B cell (primary cell): Measurements from ENCODE around the gene PPP1R3D. TPM values are rescaled to one million over a fixed set of nuclear protein-coding genes. Genes with fewer than 3 reads are reported as not detected.

ENCODE experiments used
- ATAC-seq: fragments of 200-7000 bp; cut with Tn5 transposase; one replicate; pipeline ENCODE4 v1.10.0; 2021; ENCODE audit warnings: low read depth, mild to moderate bottlenecking, moderate number of reproducible peaks, moderate library complexity
- CTCF ChIA-PET: fragments of 350-600 bp; sonication (Branson Sonifier 250); formaldehyde crosslinking; loops from one replicate; lab custom pipeline; 2021; ENCODE audit warnings: antibody characterized with exemption, inconsistent platforms; lab: Charles Lee
- POLR2A ChIA-PET: fragments of 350-600 bp; sonication (Branson Sonifier 250); formaldehyde crosslinking; loops from one replicate; lab custom pipeline; 2021; ENCODE audit warnings: antibody characterized with exemption; lab: Charles Lee
- DNase-seq: peaks from one replicate; pipeline ENCODE4 v3.0.0; 2013
- H2AFZ ChIP-seq: 2 replicates; pipeline ENCODE4 v1.6.1; 2012; ENCODE audit warnings: mild to moderate bottlenecking, low read depth, low read length; ENCODE audit not compliant: insufficient read depth, poor library complexity, severe bottlenecking
- H3K27ac ChIP-seq, 2 donors: 1 replicate in 1 of 2; 2 replicates in 1 of 2; pipeline ENCODE4 v1.5.1; 2012 to 2013; ENCODE audit warnings: low read length in 2 of 2, mild to moderate bottlenecking in 2 of 2, moderate library complexity in 1 of 2
- H3K27me3 ChIP-seq, 4 experiments: fragments of 200-600 bp in 1 of 4; sonication (generic) in 1 of 4; replicated peaks in 1 of 4; 1 replicate in 2 of 4; 2 replicates in 2 of 4; pipeline versions ENCODE4 v1.6.1 to v1.7.0; 2013 to 2016; ENCODE audit warnings: low read length in 3 of 4, mild to moderate bottlenecking in 2 of 4, mixed read lengths in 1 of 4, moderate library complexity in 1 of 4; ENCODE audit not compliant: insufficient read depth in 4 of 4, control insufficient read depth in 3 of 4; ENCODE audit errors: control extremely low read depth in 1 of 4
- H3K36me3 ChIP-seq, 2 experiments: replicated peaks in 1 of 2; 1 replicate in 1 of 2; 2 replicates in 1 of 2; pipeline versions ENCODE4 v1.6.1 to v1.7.1; 2013; ENCODE audit warnings: low read length in 1 of 2; ENCODE audit not compliant: insufficient read depth in 2 of 2, control insufficient read depth in 1 of 2; ENCODE audit errors: control extremely low read depth in 1 of 2, extremely low read depth in 1 of 2
- H3K4me1 ChIP-seq, 2 donors: fragments of 200-600 bp in 1 of 2; sonication (generic) in 1 of 2; 1 replicate in 1 of 2; 2 replicates in 1 of 2; pipeline versions ENCODE4 v1.5.1 to v1.6.1; 2013 to 2017; ENCODE audit warnings: low read length in 2 of 2; ENCODE audit not compliant: control insufficient read depth in 2 of 2, insufficient read depth in 2 of 2
- H3K4me2 ChIP-seq: replicated peaks from 2 replicates; pipeline ENCODE3; 2012; ENCODE audit warnings: mild to moderate bottlenecking, low read depth, low read length; ENCODE audit not compliant: poor library complexity, severe bottlenecking
- H3K4me3 ChIP-seq, 5 experiments: fragments of 200-600 bp in 1 of 5; sonication (generic) in 1 of 5; 1 replicate in 3 of 5; 2 replicates in 2 of 5; pipeline versions ENCODE4 v1.5.1 to v1.7.0; 2011 to 2016; ENCODE audit warnings: low read length in 4 of 5, mild to moderate bottlenecking in 4 of 5, low read depth in 2 of 5, control low read depth in 1 of 5, moderate library complexity in 1 of 5; ENCODE audit not compliant: insufficient read depth in 1 of 5; ENCODE audit errors: control extremely low read depth in 1 of 5, extremely low read depth in 1 of 5
- H3K79me2 ChIP-seq: fragments of 200-600 bp; sonication (generic); one replicate; pipeline ENCODE4 v1.6.0; 2016; ENCODE audit warnings: low read length; ENCODE audit not compliant: control insufficient read depth, insufficient read depth
- H3K9ac ChIP-seq: fragments of 200-600 bp; sonication (generic); 2 replicates; pipeline ENCODE4 v1.6.1; 2017; ENCODE audit warnings: mild to moderate bottlenecking, low read length, moderate library complexity
- H3K9me3 ChIP-seq, 3 donors: one replicate each; pipeline versions ENCODE4 v1.6.1 to v1.7.1; 2013; ENCODE audit warnings: low read length in 2 of 3; ENCODE audit not compliant: control insufficient read depth in 2 of 3, insufficient read depth in 1 of 3; ENCODE audit errors: control extremely low read depth in 1 of 3
- H4K20me1 ChIP-seq: 2 replicates; pipeline ENCODE4 v1.6.0; 2012; ENCODE audit warnings: mild to moderate bottlenecking, low read length; ENCODE audit not compliant: insufficient read depth, control insufficient read depth, poor library complexity, severe bottlenecking
- H3K27ac Mint-ChIP-seq: one replicate; pipeline ENCODE4 v1.8.0; 2021; ENCODE audit warnings: mixed read lengths
- H3K27me3 Mint-ChIP-seq: one replicate; pipeline ENCODE4 v1.8.0; 2021; ENCODE audit warnings: mixed read lengths
- H3K4me1 Mint-ChIP-seq: one replicate; pipeline ENCODE4 v1.8.0; 2021; ENCODE audit warnings: mixed read lengths
- H3K4me3 Mint-ChIP-seq: one replicate; pipeline ENCODE4 v1.8.0; 2021; ENCODE audit warnings: mixed read lengths
- H3K9me3 Mint-ChIP-seq: one replicate; pipeline ENCODE4 v1.8.0; 2022; ENCODE audit warnings: mixed read lengths; ENCODE audit not compliant: insufficient read depth
- EZH2 ChIP-seq: IDR thresholded peaks from 2 replicates; pipeline ENCODE4 v1.6.1; 2012; ENCODE audit warnings: borderline replicate concordance, low read depth, mild to moderate bottlenecking, moderate library complexity, low read length; ENCODE audit not compliant: insufficient read depth, poor library complexity, severe bottlenecking
- WGBS: methylation state at CpG from one replicate; pipeline ENCODE4 v1.1.5; 2013; ENCODE audit warnings: missing lambda C conversion rate; ENCODE audit not compliant: insufficient coverage; 5-methylcytosine and 5-hydroxymethylcytosine counted together
- intact Hi-C: fragments of 100-400 bp; cut with micrococcal nuclease; formaldehyde crosslinking; loops from one replicate; pipeline ENCODE4 v1.10.0; 2022
- polyA plus RNA-seq: library from polyadenylated mRNA; depleted of rRNA; stranded (reverse); fragments of >200 nt; gene quantifications from 2 replicates; pipeline ENCODE4 v1.2.3, GENCODE V29; 2012
- total RNA-seq, 2 donors: library from RNA; stranded (reverse); fragments of 120-200 nt in 1 of 2; gene quantifications; 1 replicate in 1 of 2; 2 replicates in 1 of 2; pipeline versions ENCODE4 v1.2.3 to v1.2.4, GENCODE V29; 2013 to 2022
- TF ChIP-seq, protein P1 (sequence below): fragments of 200-600 bp; IDR thresholded peaks from one replicate; pipeline ENCODE4 v1.8.0; 2022; ENCODE audit warnings: antibody characterized with exemption, mild to moderate bottlenecking

Gene PPP1R3D
- total and polyA plus RNA-seq, 2 donors (not counting 1 experiment from before 2014, with no cell fraction given), result 1.2 to 13.6 TPM

DNA sequence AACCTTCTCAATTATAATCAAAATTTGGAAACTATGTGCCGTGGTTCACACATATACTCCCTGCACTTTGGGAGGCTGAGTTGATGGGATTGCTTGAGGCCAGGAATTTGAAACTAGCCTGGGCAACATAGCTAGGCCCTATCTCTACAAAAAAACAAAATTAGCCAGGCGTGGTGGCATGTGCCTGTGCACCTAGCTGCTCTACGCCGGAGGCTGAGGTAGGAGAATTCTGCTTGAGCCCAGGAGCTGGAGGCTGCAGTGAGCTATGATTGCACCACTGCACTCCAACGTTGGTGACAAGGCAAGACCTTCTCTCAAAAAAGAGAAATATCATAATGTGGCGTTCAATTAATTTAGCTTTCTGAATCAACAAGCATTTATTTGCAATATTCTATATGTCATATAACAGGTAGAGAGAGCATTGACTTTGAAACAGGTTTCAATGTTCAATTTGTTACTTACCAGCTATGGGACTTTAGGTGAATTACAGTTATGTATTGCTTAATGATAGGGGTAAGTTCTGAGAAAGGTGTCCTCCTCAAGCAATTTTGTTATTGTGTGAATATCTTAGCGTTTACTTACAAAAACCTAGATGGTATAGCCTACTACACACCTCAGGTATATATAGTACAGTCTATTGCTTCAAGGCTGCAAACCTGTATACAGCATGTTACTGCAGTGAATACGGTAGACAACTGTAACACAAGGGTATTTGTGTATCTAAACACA is 4.5 kb downstream of the PPP1R3D start:
- H3K4me3 ChIP-seq, result no peak overlapping the region
- ChIA-PET CTCF (interaction anchor here (1.2 to 2.8 kb wide), 5 partner anchors 9 to 24 kb away, joined by 3 to 29 read pairs (median 10); no protein-coding TSS in a partner anchor), POLR2A (no interaction called here)
- no peak overlapping the region for H3K27ac ChIP-seq
- peaks cover 17% of the 10 kb centered on the region in 2 donors for H3K4me1 ChIP-seq
- no peak for DNase-seq
- no peak overlapping the region for H3K4me3 Mint-ChIP-seq
- no peaks in the 10 kb centered on the region for H3K9me3 Mint-ChIP-seq
- H3K27me3 ChIP-seq, result no peaks in the 10 kb centered on the region
- TF ChIP-seq, protein P1, sequence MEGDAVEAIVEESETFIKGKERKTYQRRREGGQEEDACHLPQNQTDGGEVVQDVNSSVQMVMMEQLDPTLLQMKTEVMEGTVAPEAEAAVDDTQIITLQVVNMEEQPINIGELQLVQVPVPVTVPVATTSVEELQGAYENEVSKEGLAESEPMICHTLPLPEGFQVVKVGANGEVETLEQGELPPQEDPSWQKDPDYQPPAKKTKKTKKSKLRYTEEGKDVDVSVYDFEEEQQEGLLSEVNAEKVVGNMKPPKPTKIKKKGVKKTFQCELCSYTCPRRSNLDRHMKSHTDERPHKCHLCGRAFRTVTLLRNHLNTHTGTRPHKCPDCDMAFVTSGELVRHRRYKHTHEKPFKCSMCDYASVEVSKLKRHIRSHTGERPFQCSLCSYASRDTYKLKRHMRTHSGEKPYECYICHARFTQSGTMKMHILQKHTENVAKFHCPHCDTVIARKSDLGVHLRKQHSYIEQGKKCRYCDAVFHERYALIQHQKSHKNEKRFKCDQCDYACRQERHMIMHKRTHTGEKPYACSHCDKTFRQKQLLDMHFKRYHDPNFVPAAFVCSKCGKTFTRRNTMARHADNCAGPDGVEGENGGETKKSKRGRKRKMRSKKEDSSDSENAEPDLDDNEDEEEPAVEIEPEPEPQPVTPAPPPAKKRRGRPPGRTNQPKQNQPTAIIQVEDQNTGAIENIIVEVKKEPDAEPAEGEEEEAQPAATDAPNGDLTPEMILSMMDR, result no peak
- no peak for TF ChIP-seq EZH2
- H2AFZ ChIP-seq, result no peak overlapping the region
- H3K9me3 ChIP-seq, result peaks cover 0 to 15% (median 0%) of the 10 kb centered on the region in 3 donors
- no peak overlapping the region for H3K9ac ChIP-seq
- no peaks in the 10 kb centered on the region for H4K20me1 ChIP-seq
- H3K27me3 Mint-ChIP-seq, result no peaks in the 10 kb centered on the region
- 96% methylated on average over 3 of the region's 8 CpGs for WGBS
- H3K36me3 ChIP-seq, result no peaks in the 10 kb centered on the region
- no peak overlapping the region for H3K4me2 ChIP-seq
- peaks cover 32% of the 10 kb centered on the region for H3K4me1 Mint-ChIP-seq
- no peak for ATAC-seq
- no peak overlapping the region for H3K27ac Mint-ChIP-seq
- intact Hi-C loops, result loop anchor here (2.0 kb wide), 1 partner anchor 13 kb away; no protein-coding TSS in a partner anchor
- H3K79me2 ChIP-seq, result peaks cover 9% of the 10 kb centered on the region
